RWPE2 (cell line): ENCODE measurements around the gene ALDOB.

Source experiments
- ATAC-seq: fragments of 200-7000 bp; cut with Tn5 transposase; 3 replicates; pipeline ENCODE4 v1.9.1; 2021; ENCODE audit warnings: low read depth
- DNase-seq: peaks from one replicate; pipeline ENCODE4 v3.0.0-alpha.2; 2020; ENCODE audit warnings: low spot score
- H3K27ac ChIP-seq: fragments of 450-650 bp; 2 replicates; pipeline ENCODE4 v1.5.1; 2017; ENCODE audit warnings: mild to moderate bottlenecking; ENCODE audit not compliant: poor library complexity, severe bottlenecking
- H3K27me3 ChIP-seq: fragments of 250-450 bp; sonication (Bioruptor Pico); 2 replicates; pipeline ENCODE4 v1.5.1; 2021; ENCODE audit warnings: mild to moderate bottlenecking, moderate library complexity; ENCODE audit not compliant: insufficient read depth, poor library complexity, severe bottlenecking
- H3K36me3 ChIP-seq: fragments of 250-450 bp; sonication (Bioruptor Pico); 2 replicates; pipeline ENCODE4 v1.5.1; 2020; ENCODE audit warnings: low read depth, mild to moderate bottlenecking, moderate library complexity
- H3K4me1 ChIP-seq: fragments of 250-450 bp; sonication (Bioruptor Pico); 2 replicates; pipeline ENCODE4 v1.5.1; 2021; ENCODE audit warnings: mild to moderate bottlenecking, moderate library complexity; ENCODE audit not compliant: insufficient read depth, poor library complexity, severe bottlenecking
- H3K4me3 ChIP-seq: fragments of 250-450 bp; sonication (Bioruptor Pico); 2 replicates; pipeline ENCODE4 v1.5.1; 2021; ENCODE audit warnings: mild to moderate bottlenecking, moderate library complexity; ENCODE audit not compliant: severe bottlenecking
- H3K9me3 ChIP-seq: fragments of 250-450 bp; sonication (Bioruptor Pico); 2 replicates; pipeline ENCODE4 v1.5.1; 2021; ENCODE audit warnings: mild to moderate bottlenecking, moderate library complexity; ENCODE audit not compliant: severe bottlenecking
- TF ChIP-seq, protein P1 (sequence below): fragments of 450-650 bp; IDR thresholded peaks from one replicate; pipeline ENCODE4 v1.5.1; 2017; ENCODE audit warnings: mild to moderate bottlenecking, moderate library complexity; ENCODE audit not compliant: poor library complexity, severe bottlenecking

Gene ALDOB

DNA sequence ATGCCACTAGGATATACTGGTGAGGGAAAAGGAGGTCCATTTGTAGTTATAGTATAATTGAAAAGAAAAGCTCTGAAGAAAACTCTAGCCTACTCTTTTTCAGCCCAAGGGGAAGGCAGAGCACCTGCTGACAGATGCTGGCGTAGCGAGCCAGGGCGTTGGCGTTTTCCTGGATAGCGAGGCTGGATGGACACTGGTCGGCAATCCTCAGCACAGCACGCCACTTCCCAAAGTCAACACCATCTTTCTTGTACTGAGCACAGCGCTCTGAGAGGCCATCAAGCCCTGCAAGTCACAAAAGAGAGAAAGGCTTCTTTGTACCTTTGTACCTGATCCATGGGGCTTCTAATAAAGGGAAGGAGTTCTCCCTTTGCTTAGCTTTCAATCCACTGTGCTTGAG is 8.2 kb downstream of the ALDOB start:
- DNase-seq (no peak), ATAC-seq (no peak)
- Histone ChIP-seq H3K9me3 (no peaks in the 10 kb centered on the region), H3K27me3 (peaks cover 6% of the 10 kb centered on the region), H3K4me1 (no peaks in the 10 kb centered on the region), H3K4me3 (no peak overlapping the region), H3K36me3 (no peaks in the 10 kb centered on the region), H3K27ac (no peak overlapping the region)
- TF ChIP-seq, protein P1, sequence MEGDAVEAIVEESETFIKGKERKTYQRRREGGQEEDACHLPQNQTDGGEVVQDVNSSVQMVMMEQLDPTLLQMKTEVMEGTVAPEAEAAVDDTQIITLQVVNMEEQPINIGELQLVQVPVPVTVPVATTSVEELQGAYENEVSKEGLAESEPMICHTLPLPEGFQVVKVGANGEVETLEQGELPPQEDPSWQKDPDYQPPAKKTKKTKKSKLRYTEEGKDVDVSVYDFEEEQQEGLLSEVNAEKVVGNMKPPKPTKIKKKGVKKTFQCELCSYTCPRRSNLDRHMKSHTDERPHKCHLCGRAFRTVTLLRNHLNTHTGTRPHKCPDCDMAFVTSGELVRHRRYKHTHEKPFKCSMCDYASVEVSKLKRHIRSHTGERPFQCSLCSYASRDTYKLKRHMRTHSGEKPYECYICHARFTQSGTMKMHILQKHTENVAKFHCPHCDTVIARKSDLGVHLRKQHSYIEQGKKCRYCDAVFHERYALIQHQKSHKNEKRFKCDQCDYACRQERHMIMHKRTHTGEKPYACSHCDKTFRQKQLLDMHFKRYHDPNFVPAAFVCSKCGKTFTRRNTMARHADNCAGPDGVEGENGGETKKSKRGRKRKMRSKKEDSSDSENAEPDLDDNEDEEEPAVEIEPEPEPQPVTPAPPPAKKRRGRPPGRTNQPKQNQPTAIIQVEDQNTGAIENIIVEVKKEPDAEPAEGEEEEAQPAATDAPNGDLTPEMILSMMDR, result no peak

DNA sequence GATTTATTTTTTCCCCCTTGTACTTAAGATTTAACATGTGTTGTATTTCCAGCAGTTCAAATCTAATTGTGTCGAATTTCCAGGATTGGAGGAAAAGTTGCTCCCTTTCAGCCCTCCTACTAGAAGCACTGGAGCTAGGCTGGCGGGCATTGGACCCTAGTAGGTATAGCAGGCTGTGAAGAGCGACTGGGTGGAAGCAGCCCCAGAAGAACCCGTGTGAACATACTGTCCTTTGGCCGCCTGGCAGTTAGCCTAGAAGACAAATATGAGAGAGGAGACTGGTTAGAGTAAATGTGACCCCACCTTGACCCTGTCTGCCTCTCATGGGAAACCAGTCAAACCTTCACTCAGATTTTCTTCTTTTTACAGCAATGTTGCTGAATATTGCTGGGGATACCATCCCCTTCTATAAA is 13.9 kb downstream of the ALDOB start:
- ATAC-seq, result no peak
- H3K27ac ChIP-seq, result no peak overlapping the region
- no peak overlapping the region for H3K4me3 ChIP-seq
- no peaks in the 10 kb centered on the region for H3K36me3 ChIP-seq
- no peak for DNase-seq
- TF ChIP-seq, protein P1, result no peak
- H3K27me3 ChIP-seq, result peaks cover 2% of the 10 kb centered on the region
- no peaks in the 10 kb centered on the region for H3K9me3 ChIP-seq
- H3K4me1 ChIP-seq, result no peaks in the 10 kb centered on the region

DNA sequence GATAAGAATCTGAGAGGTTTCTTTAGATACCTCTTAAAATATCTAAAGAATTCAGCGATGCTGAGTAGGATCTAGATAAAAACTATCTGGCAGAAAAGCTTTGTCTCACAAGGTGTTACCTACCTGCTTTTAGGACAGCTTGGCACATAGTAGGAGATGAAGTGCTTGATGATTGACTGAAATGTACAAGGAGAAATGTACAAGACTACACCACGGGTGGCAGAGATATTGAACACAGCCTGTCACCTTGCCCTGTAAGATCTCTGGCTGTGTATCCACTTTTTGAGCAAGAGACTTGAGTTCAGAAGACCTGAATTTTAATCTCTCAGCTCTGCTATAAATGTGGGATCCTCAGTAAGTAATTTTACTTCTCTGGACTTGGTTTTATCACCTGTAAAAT is 15.7 kb downstream of the ALDOB start:
- H3K36me3 ChIP-seq, result no peaks in the 10 kb centered on the region
- ATAC-seq (no peak), DNase-seq (no peak)
- H3K9me3 ChIP-seq, result no peaks in the 10 kb centered on the region
- H3K4me3 ChIP-seq, result no peak overlapping the region
- H3K4me1 ChIP-seq, result no peaks in the 10 kb centered on the region
- no peak overlapping the region for H3K27ac ChIP-seq
- TF ChIP-seq, protein P1, result no peak
- no peaks in the 10 kb centered on the region for H3K27me3 ChIP-seq

DNA sequence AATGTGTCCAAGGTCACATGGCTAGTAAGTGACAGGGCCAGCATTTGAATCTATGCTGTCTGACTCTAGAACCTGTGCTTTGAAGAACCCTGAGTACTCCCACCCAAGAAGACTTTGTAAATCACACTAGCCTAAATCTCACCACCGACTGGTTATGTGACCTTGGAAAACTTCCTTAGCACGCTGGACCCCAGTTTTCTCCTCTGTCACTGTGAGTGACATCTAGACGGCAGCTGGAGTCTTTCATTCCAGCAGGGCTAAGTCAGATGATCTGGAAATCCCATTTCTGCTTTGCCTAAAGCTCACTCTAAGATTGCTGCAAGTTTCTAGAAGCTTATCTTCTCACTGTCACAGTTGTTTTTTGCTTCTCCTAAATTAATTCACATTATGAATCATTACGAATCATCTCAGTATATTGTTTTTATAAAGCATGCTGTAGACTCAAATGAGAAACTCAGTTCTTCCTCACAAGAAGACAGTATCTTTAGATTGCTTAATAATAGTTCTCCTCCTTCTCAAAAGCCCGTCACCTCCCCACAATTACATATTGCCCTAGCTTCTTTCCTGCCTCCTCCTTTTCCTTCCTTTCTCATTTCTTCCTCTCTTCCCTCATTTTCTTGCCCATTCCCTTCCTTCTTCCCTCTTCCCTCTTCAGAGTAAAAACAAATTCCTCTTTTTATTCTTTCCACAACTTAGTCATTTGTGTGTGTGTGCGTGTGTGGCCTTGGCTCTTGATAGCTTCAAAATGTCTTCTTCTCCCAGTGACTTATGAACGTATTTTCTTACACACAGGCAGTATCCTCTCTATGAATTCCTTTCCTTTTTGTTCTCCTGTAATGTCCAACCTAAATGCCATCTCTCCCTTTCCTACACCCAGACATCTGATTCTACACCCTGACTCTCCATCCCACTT is 16.8 kb downstream of the ALDOB start:
- Histone ChIP-seq H3K4me3 (no peak overlapping the region), H3K4me1 (no peaks in the 10 kb centered on the region), H3K27ac (no peak overlapping the region), H3K9me3 (no peaks in the 10 kb centered on the region), H3K27me3 (no peaks in the 10 kb centered on the region), H3K36me3 (no peaks in the 10 kb centered on the region)
- ATAC-seq (no peak), DNase-seq (no peak)
- TF ChIP-seq, protein P1, result no peak

DNA sequence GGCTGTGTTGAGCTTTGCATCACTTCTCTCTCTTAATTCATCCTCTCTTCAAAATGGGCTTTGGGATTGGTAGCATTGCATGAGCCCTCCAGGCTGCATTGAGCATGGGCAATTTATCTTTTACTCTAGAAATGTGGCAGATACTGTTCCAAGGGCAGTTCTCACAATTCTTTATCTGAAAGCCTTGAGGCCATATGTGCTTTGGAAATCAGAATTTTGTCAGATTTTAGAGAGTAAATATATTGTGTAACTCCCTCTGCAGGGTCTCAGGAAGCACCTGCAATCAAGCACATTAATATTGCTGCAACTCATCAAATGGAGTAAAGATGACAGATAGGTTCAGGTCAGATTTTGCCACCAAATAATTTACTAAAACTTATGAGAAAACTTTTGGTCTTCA is 17.6 kb downstream of the ALDOB start:
- Histone ChIP-seq H3K4me3 (no peak overlapping the region), H3K27ac (no peak overlapping the region), H3K4me1 (no peaks in the 10 kb centered on the region), H3K36me3 (no peaks in the 10 kb centered on the region), H3K9me3 (no peaks in the 10 kb centered on the region), H3K27me3 (no peaks in the 10 kb centered on the region)
- no peak for DNase-seq
- no peak for ATAC-seq
- TF ChIP-seq, protein P1, result no peak
